Liver (tissue), 9 donors: ENCODE data around the gene FAH. TPM values are rescaled to one million over a fixed set of nuclear protein-coding genes. Genes with fewer than 3 reads are reported as not detected.
A peak's percentile ranks its signal among the peaks of the same experiment; 100 is the strongest.

Experiments
- DNase-seq: peaks from one replicate; pipeline ENCODE4 v3.0.0-alpha.2; 2017; ENCODE audit warnings: low spot score
- H3K27ac ChIP-seq, 2 donors: one replicate each; pipeline ENCODE4 v1.7.0; 2013; ENCODE audit warnings: inconsistent platforms in 2 of 2, low read length in 2 of 2, control low read depth in 1 of 2, low read depth in 1 of 2, mild to moderate bottlenecking in 1 of 2
- H3K27me3 ChIP-seq, 4 donors: one replicate each; pipeline versions ENCODE4 v1.6.1 to v1.7.0; 2013; ENCODE audit warnings: low read length in 3 of 4, inconsistent platforms in 1 of 4, mild to moderate bottlenecking in 1 of 4, moderate library complexity in 1 of 4; ENCODE audit not compliant: control insufficient read depth in 4 of 4, insufficient read depth in 4 of 4
- H3K36me3 ChIP-seq, 4 donors: one replicate each; pipeline versions ENCODE4 v1.6.1 to v1.7.0; 2013; ENCODE audit warnings: low read length in 3 of 4, mild to moderate bottlenecking in 3 of 4, low read depth in 1 of 4, moderate library complexity in 1 of 4; ENCODE audit not compliant: control insufficient read depth in 4 of 4, insufficient read depth in 3 of 4
- H3K4me1 ChIP-seq, 4 donors: one replicate each; pipeline versions ENCODE4 v1.6.1 to v1.7.0; 2013; ENCODE audit warnings: low read length in 3 of 4, mild to moderate bottlenecking in 3 of 4, moderate library complexity in 1 of 4; ENCODE audit not compliant: control insufficient read depth in 4 of 4, insufficient read depth in 4 of 4
- H3K4me3 ChIP-seq, 3 donors: one replicate each; pipeline versions ENCODE4 v1.6.1 to v1.7.0; 2013; ENCODE audit warnings: low read length in 3 of 3, control low read depth in 1 of 3, low read depth in 1 of 3, mild to moderate bottlenecking in 1 of 3
- H3K9ac ChIP-seq, 2 donors: one replicate each; pipeline ENCODE4 v1.7.0; 2013; ENCODE audit warnings: low read length in 2 of 2, mild to moderate bottlenecking in 2 of 2, moderate library complexity in 2 of 2, control low read depth in 1 of 2, low read depth in 1 of 2
- H3K9me3 ChIP-seq, 4 donors: one replicate each; pipeline versions ENCODE4 v1.6.1 to v1.7.0; 2013; ENCODE audit warnings: low read length in 3 of 4; ENCODE audit not compliant: control insufficient read depth in 4 of 4
- ATF3 ChIP-seq: IDR thresholded peaks from 2 replicates; pipeline ENCODE4 v1.6.1; 2016; ENCODE audit warnings: antibody characterized with exemption
- CTCF ChIP-seq: fragments of 150-350 bp; IDR thresholded peaks from 2 replicates; pipeline ENCODE4 v1.5.1; 2017; ENCODE audit warnings: improper control_type of control experiment, low read depth, low read length; ENCODE audit not compliant: missing input control
- EGR1 ChIP-seq, 2 donors: IDR thresholded peaks; 2 replicates each; pipeline ENCODE4 v1.6.1; 2016 to 2018; ENCODE audit warnings: antibody characterized with exemption in 2 of 2, low read depth in 2 of 2
- FOXA1 ChIP-seq: IDR thresholded peaks from 2 replicates; pipeline ENCODE4 v1.6.1; 2016; ENCODE audit warnings: antibody characterized with exemption
- FOXA2 ChIP-seq: IDR thresholded peaks from 2 replicates; pipeline ENCODE4 v1.6.1; 2016; ENCODE audit warnings: antibody characterized with exemption
- GABPA ChIP-seq, 2 donors: IDR thresholded peaks in 1 of 2; conservative IDR thresholded peaks in 1 of 2; 2 replicates each; pipeline ENCODE4 v1.6.1; 2016; ENCODE audit warnings: antibody characterized with exemption in 2 of 2, mild to moderate bottlenecking in 1 of 2, moderate library complexity in 1 of 2
- HNF4A ChIP-seq, 2 donors: conservative IDR thresholded peaks; 2 replicates each; pipeline ENCODE4 v1.6.1; 2016; ENCODE audit warnings: antibody characterized with exemption in 2 of 2, mild to moderate bottlenecking in 2 of 2
- MAX ChIP-seq: IDR thresholded peaks from 2 replicates; pipeline ENCODE4 v1.6.1; 2016; ENCODE audit warnings: antibody characterized with exemption
- RAD21 ChIP-seq, 2 donors: IDR thresholded peaks; 2 replicates each; pipeline ENCODE4 v1.6.1; 2016; ENCODE audit warnings: antibody characterized with exemption in 2 of 2, mild to moderate bottlenecking in 2 of 2
- REST ChIP-seq: IDR thresholded peaks from 2 replicates; pipeline ENCODE4 v1.6.1; 2016; ENCODE audit warnings: antibody characterized with exemption, mild to moderate bottlenecking
- RXRA ChIP-seq, 2 donors: IDR thresholded peaks; 2 replicates each; pipeline ENCODE4 v1.6.1; 2017 to 2018; ENCODE audit warnings: antibody characterized with exemption in 2 of 2, mild to moderate bottlenecking in 1 of 2
- SP1 ChIP-seq: IDR thresholded peaks from 2 replicates; pipeline ENCODE4 v1.6.1; 2018; ENCODE audit warnings: antibody characterized with exemption, mild to moderate bottlenecking
- TAF1 ChIP-seq: conservative IDR thresholded peaks from 2 replicates; pipeline ENCODE4 v1.6.1; 2016; ENCODE audit warnings: antibody characterized with exemption, mild to moderate bottlenecking
- YY1 ChIP-seq: IDR thresholded peaks from 2 replicates; pipeline ENCODE4 v1.6.1; 2016; ENCODE audit warnings: antibody characterized with exemption, mild to moderate bottlenecking
- ZBTB33 ChIP-seq: IDR thresholded peaks from 2 replicates; pipeline ENCODE4 v1.6.1; 2016; ENCODE audit warnings: antibody characterized with exemption
- WGBS: extraction: QIAGEN DNeasy Blood & Tissue Kit; methylation state at CpG from one replicate; pipeline ENCODE4 v1.1.7; 2013; 5-methylcytosine and 5-hydroxymethylcytosine counted together
- polyA plus RNA-seq, 2 donors: library from polyadenylated mRNA; stranded (reverse) in 1 of 2; unstranded in 1 of 2; fragments of 200-250 nt in 1 of 2; fragments of >200 nt in 1 of 2; fragmentation: Nextera tagmentation in 1 of 2; extraction: Ambion mirVana in 1 of 2; gene quantifications; one replicate each; pipeline versions ENCODE4 v1.2.1 to v1.2.3, GENCODE V29; 2013 to 2015
- total RNA-seq, 2 donors: library from RNA; depleted of rRNA; stranded (reverse); fragments of >200 nt; gene quantifications; one replicate each; pipeline ENCODE4 v1.2.3, GENCODE V29; 2014
- donor health status: healthy.
- donor health status: healthy.
- donor health status: healthy.
- donor health status: healthy.
- donor health status: healthy.

FAH gene
- total and polyA plus RNA-seq, 4 donors, result 42.1 to 226 (median 186) TPM

- H3K4me1 ChIP-seq, result peaks cover 30 to 67% (median 60%) of the 10 kb centered on the region in 4 donors
- H3K36me3 ChIP-seq, result no peaks in the 10 kb centered on the region
- no peak for TF ChIP-seq REST
- no peak for TF ChIP-seq SP1
- TF ChIP-seq MAX, result no peak
- TF ChIP-seq CTCF, result no peak
- TF ChIP-seq ATF3, result no peak
- TF ChIP-seq ZBTB33, result no peak
- TF ChIP-seq GABPA (IDR thresholded peaks at IDR 0.05 in 1 of 2, conservative IDR thresholded peaks at IDR 0.05 in 1 of 2), result no peak
- TF ChIP-seq EGR1 (IDR thresholded peaks at IDR 0.05; ENCODE audit: low read depth in 2 of 2), result no peak
- TF ChIP-seq YY1, result no peak
- TF ChIP-seq RXRA (IDR thresholded peaks at IDR 0.05), result no peak
- no peak for TF ChIP-seq FOXA1
- no peak for TF ChIP-seq FOXA2
- TF ChIP-seq RAD21 (IDR thresholded peaks at IDR 0.05), result no peak
- no peak for TF ChIP-seq TAF1
- 57% methylated on average over 1 of the region's 1 CpG for WGBS
- no peak overlapping the region for H3K9ac ChIP-seq
- H3K9me3 ChIP-seq, result no peaks in the 10 kb centered on the region
- DNase-seq, result no peak
- no peak overlapping the region for H3K4me3 ChIP-seq
- no peaks in the 10 kb centered on the region for H3K27me3 ChIP-seq
- peak overlapping the region in 1 of 2 donors; percentile 28 for H3K27ac ChIP-seq
These were observed 59.2 kb downstream of the FAH start for GRCh38 chr15:80211976-80212375.

- Histone ChIP-seq H3K27ac (peak overlapping the region; percentile 28 to 54), H3K36me3 (no peaks in the 10 kb centered on the region), H3K4me3 (no peak overlapping the region), H3K9ac (peak overlapping the region in 1 of 2 donors; percentile 21), H3K9me3 (no peaks in the 10 kb centered on the region), H3K27me3 (no peaks in the 10 kb centered on the region), H3K4me1 (peaks cover 16 to 40% (median 33%) of the 10 kb centered on the region in 4 donors)
- WGBS, result 49% methylated on average over 2 of the region's 2 CpGs
- TF ChIP-seq ZBTB33, result no peak
- TF ChIP-seq TAF1, result no peak
- TF ChIP-seq HNF4A (conservative IDR thresholded peaks at IDR 0.05), result peak in 1 of 2 donors; percentile 32
- TF ChIP-seq YY1, result peak; percentile 40
- no peak for DNase-seq
These were observed 62.1 kb downstream of the FAH start for GRCh38 chr15:80214910-80215309.
